HCT116 (cell line): Measurements from ENCODE around the gene CD74. TPM values are rescaled to one million over a fixed set of nuclear protein-coding genes. Genes with fewer than 3 reads are reported as not detected.

Experiments
- ATAC-seq: fragments of 200-7000 bp; cut with Tn5 transposase; 2 replicates; pipeline ENCODE4 v1.9.1; 2020; ENCODE audit warnings: mild to moderate bottlenecking, moderate library complexity
- BruUV-seq: library from RNA; stranded (reverse); fragments of 400-500 nt; replicated peaks from 2 replicates; lab custom pipeline; 2021; lab: Mats Ljungman, UMichigan
- CTCF ChIA-PET: fragments of 300-600 bp; sonication (Branson Sonifier 250); formaldehyde crosslinking; loops from one replicate; lab custom pipeline; 2021; ENCODE audit warnings: antibody characterized with exemption; lab: Charles Lee
- POLR2A ChIA-PET: fragments of 300-600, 350-600 bp; sonication (Branson Sonifier 250); formaldehyde crosslinking; loops from one replicate; lab custom pipeline; 2021; ENCODE audit warnings: antibody characterized with exemption; lab: Charles Lee
- RAD21 ChIA-PET, 2 experiments: fragments of 300-600 bp; sonication (Branson Sonifier 250); formaldehyde crosslinking; loops; one replicate each; lab custom pipeline; 2023; ENCODE audit warnings: low total read pairs in 2 of 2; ENCODE audit not compliant: uncharacterized antibody in 2 of 2, unreplicated experiment in 2 of 2, low non-redundant PET in 1 of 2; lab: Charles Lee
- DNase-seq: peaks from one replicate; pipeline ENCODE4 v3.0.0-alpha.2; 2010; ENCODE audit warnings: low read depth, low spot score
- H2AFZ ChIP-seq: fragments of 200-600 bp; shearing (Covaris generic), sonication (generic); 2 replicates; pipeline ENCODE4 v1.6.1; 2017; ENCODE audit warnings: low read depth, mixed run types, mixed read lengths, antibody characterized with exemption, low read length; ENCODE audit not compliant: poor library complexity, severe bottlenecking
- H3K27ac ChIP-seq: 2 replicates; pipeline ENCODE4 v1.5.1; 2012; ENCODE audit warnings: low read depth, low read length
- H3K27me3 ChIP-seq: fragments of 200-600 bp; sonication (generic); 2 replicates; pipeline ENCODE4 v1.6.1; 2016; ENCODE audit warnings: mixed run types, low read length, mixed read lengths; ENCODE audit not compliant: insufficient read depth
- H3K36me3 ChIP-seq, 2 experiments: fragments of 200-500 bp in 1 of 2; fragments of 200-600 bp in 1 of 2; sonication (Bioruptor generic) in 1 of 2; sonication (generic) in 1 of 2; 2 replicates each; pipeline versions ENCODE4 v1.5.1 to v1.6.1; 2014 to 2016; ENCODE audit warnings: low read length in 2 of 2, inconsistent platforms in 1 of 2, mixed read lengths in 1 of 2, mixed run types in 1 of 2; ENCODE audit not compliant: insufficient read depth in 2 of 2, control insufficient read depth in 1 of 2
- H3K4me1 ChIP-seq, 2 experiments: fragments of 200-600 bp in 1 of 2; sonication (generic) in 1 of 2; 2 replicates each; pipeline versions ENCODE4 v1.5.1 to v1.6.1; 2012 to 2017; ENCODE audit warnings: low read length in 2 of 2, inconsistent platforms in 1 of 2, mild to moderate bottlenecking in 1 of 2, mixed read lengths in 1 of 2, mixed run types in 1 of 2, moderate library complexity in 1 of 2; ENCODE audit not compliant: insufficient read depth in 2 of 2, control insufficient read depth in 1 of 2
- H3K4me2 ChIP-seq: fragments of 200-600 bp; sonication (generic); 2 replicates; pipeline ENCODE4 v1.6.1; 2017; ENCODE audit warnings: mixed run types, low read length, mixed read lengths
- H3K4me3 ChIP-seq, 2 experiments: fragments of 200-600 bp in 1 of 2; sonication (generic) in 1 of 2; replicated peaks in 1 of 2; 2 replicates each; pipeline ENCODE4 v1.5.1; 2011 to 2016; ENCODE audit warnings: low read length in 2 of 2, control low read depth in 1 of 2, low read depth in 1 of 2, mild to moderate bottlenecking in 1 of 2, mixed read lengths in 1 of 2, mixed run types in 1 of 2
- H3K79me2 ChIP-seq: fragments of 200-600 bp; sonication (generic); 2 replicates; pipeline ENCODE4 v1.6.1; 2017; ENCODE audit warnings: mild to moderate bottlenecking, mixed run types, low read length, moderate library complexity, mixed read lengths; ENCODE audit not compliant: insufficient read depth
- H3K9ac ChIP-seq: fragments of 200-600 bp; sonication (generic); 2 replicates; pipeline ENCODE4 v1.6.1; 2016; ENCODE audit warnings: low read length, mixed read lengths
- H3K9me2 ChIP-seq: fragments of 200-600 bp; sonication (generic), shearing (Covaris generic); 2 replicates; pipeline ENCODE4 v1.6.1; 2017; ENCODE audit warnings: mixed run types, mild to moderate bottlenecking, moderate library complexity; ENCODE audit not compliant: insufficient read depth
- H3K9me3 ChIP-seq, 2 experiments: fragments of 200-500 bp in 1 of 2; fragments of 200-600 bp in 1 of 2; sonication (Bioruptor generic) in 1 of 2; sonication (generic) in 1 of 2; 2 replicates each; pipeline ENCODE4 v1.6.1; 2014 to 2017; ENCODE audit warnings: low read length in 2 of 2, mixed read lengths in 2 of 2, inconsistent platforms in 1 of 2, low read depth in 1 of 2, mild to moderate bottlenecking in 1 of 2, mixed run types in 1 of 2, moderate library complexity in 1 of 2; ENCODE audit not compliant: control insufficient read depth in 1 of 2, insufficient read depth in 1 of 2
- H4K20me1 ChIP-seq: fragments of 200-600 bp; sonication (generic), shearing (Covaris generic); 2 replicates; pipeline ENCODE4 v1.6.1; 2017; ENCODE audit warnings: mixed run types, mild to moderate bottlenecking, moderate library complexity; ENCODE audit not compliant: insufficient read depth
- POLR2AphosphoS5 ChIP-seq: IDR thresholded peaks from 2 replicates; pipeline ENCODE4 v1.6.1; 2011; ENCODE audit warnings: mild to moderate bottlenecking, low read depth, low read length, moderate library complexity
- ZFX ChIP-seq: fragments of 450-650 bp; IDR thresholded peaks from 2 replicates; pipeline ENCODE4 v1.6.1; 2017
- intact Hi-C: fragments of 100-400 bp; cut with micrococcal nuclease; formaldehyde crosslinking; loops from 2 replicates; pipeline ENCODE4 v1.10.0; 2022
- total RNA-seq: library from RNA; stranded (reverse); gene quantifications from one replicate; pipeline ENCODE4 v1.2.1, GENCODE V29; 2021; ENCODE audit not compliant: unreplicated experiment
- TF ChIP-seq, protein P1 (sequence below): IDR thresholded peaks from 2 replicates; pipeline ENCODE4 v1.6.1; 2011; ENCODE audit warnings: mild to moderate bottlenecking, low read length, moderate library complexity; ENCODE audit not compliant: insufficient replicate concordance; ENCODE audit errors: extremely low read depth

Gene CD74
- total RNA-seq, 1 experiment from 2014 or later, result 8.9 TPM

DNA sequence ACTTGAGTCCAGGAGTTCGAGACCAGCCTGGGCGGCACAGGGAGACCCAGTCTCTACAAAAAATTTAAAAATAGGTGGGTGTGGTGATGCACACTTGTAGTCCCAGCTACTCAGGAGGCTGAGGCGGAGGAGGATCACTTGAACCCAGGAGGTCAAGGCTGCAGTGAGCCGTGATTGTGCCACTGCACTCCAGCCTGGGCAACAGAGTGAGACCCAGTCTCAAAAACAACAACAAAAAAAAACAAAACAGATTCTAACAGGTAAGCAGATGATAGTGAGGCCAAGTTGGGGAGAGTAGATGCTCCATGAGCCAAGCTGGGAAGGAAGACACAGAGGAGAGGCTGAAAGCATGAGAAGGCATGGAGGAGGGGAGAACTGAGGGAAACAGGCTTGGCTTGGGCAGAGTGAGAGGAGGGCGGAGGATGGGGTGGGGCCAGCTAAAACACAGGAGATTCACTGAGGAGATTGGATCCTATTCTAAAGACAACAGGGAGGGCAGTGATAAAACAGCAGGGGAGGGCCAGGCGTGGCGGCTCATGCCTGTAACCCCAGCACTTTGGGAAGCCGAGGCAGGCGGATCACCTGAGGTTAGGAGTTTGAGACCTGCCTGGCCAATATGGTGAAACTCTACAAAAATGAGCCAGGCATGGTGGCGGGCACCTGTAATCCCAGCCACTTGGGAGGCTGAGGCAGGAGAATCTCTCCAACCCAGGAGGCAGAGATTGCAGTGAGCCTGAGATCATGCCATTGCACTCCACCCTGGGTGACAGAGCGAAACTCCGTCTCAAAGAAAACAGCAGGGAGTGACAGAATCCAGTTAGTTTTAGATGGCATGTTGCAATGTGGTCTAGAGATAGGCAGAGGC, 28.5 kb upstream of the CD74 start:
- intact Hi-C loops, result no loop called here
- POLR2A ChIA-PET, result no interaction called here
- Histone ChIP-seq H4K20me1 (peaks cover 11% of the 10 kb centered on the region; the same call in 1 of the 2 replicates), H3K9me2 (no peaks in the 10 kb centered on the region), H3K79me2 (peaks cover 17% of the 10 kb centered on the region), H3K4me2 (peak overlapping the region; percentile 17; the same call in 1 of the 2 replicates), H3K27ac (peak overlapping the region; percentile 26; the same call in 1 of the 2 replicates), H3K36me3 (peaks cover 20 to 33% of the 10 kb centered on the region in 2 experiments), H3K4me1 (peaks cover 3 to 21% of the 10 kb centered on the region in 2 experiments; a peak in 3 of 4 replicates), H3K9ac (no peak overlapping the region; the same call in 1 of the 2 replicates), H2AFZ (no peak overlapping the region), H3K9me3 (no peaks in the 10 kb centered on the region), H3K27me3 (no peaks in the 10 kb centered on the region), H3K4me3 (no peak overlapping the region)
- TF ChIP-seq POLR2AphosphoS5 (no peak), ZFX (no peak)
- TF ChIP-seq, protein P1, sequence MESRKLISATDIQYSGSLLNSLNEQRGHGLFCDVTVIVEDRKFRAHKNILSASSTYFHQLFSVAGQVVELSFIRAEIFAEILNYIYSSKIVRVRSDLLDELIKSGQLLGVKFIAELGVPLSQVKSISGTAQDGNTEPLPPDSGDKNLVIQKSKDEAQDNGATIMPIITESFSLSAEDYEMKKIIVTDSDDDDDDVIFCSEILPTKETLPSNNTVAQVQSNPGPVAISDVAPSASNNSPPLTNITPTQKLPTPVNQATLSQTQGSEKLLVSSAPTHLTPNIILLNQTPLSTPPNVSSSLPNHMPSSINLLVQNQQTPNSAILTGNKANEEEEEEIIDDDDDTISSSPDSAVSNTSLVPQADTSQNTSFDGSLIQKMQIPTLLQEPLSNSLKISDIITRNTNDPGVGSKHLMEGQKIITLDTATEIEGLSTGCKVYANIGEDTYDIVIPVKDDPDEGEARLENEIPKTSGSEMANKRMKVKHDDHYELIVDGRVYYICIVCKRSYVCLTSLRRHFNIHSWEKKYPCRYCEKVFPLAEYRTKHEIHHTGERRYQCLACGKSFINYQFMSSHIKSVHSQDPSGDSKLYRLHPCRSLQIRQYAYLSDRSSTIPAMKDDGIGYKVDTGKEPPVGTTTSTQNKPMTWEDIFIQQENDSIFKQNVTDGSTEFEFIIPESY, result no peak
- CTCF ChIA-PET, result no interaction called here
- ATAC-seq (peak; percentile 53), DNase-seq (no peak)
- BruUV-seq, result no TSS peak
- RAD21 ChIA-PET, result no interaction called here
